CD4-positive, alpha-beta memory T cell (primary cell): ENCODE results near the gene RGP1. TPM values are rescaled to one million over a fixed set of nuclear protein-coding genes. Genes with fewer than 3 reads are reported as not detected.
A peak's percentile ranks its signal among the peaks of the same experiment; 100 is the strongest.

ENCODE experiments used
- CTCF ChIA-PET: fragments of 350-600 bp; sonication (Branson Sonifier 250); formaldehyde crosslinking; loops from one replicate; lab custom pipeline; 2021; ENCODE audit warnings: inconsistent platforms; ENCODE audit not compliant: partially characterized antibody; lab: Charles Lee
- POLR2A ChIA-PET: fragments of 350-600 bp; sonication (Branson Sonifier 250); formaldehyde crosslinking; loops from one replicate; lab custom pipeline; 2021; ENCODE audit not compliant: partially characterized antibody; lab: Charles Lee
- DNase-seq, 5 donors: peaks; one replicate each; pipeline versions ENCODE4 v3.0.0 to v3.0.0-alpha.2; 2020 to 2022; ENCODE audit warnings: mixed read lengths in 1 of 5
- H3K27ac ChIP-seq: one replicate; pipeline ENCODE4 v1.7.0; 2013; ENCODE audit warnings: low read depth, low read length
- H3K27me3 ChIP-seq: 2 replicates; pipeline ENCODE4 v1.7.0; 2013; ENCODE audit warnings: mild to moderate bottlenecking, low read length, moderate library complexity; ENCODE audit not compliant: insufficient read depth
- H3K36me3 ChIP-seq: 2 replicates; pipeline ENCODE4 v1.7.0; 2013; ENCODE audit warnings: mild to moderate bottlenecking, low read length, moderate library complexity; ENCODE audit not compliant: insufficient read depth
- H3K4me1 ChIP-seq: 2 replicates; pipeline ENCODE4 v1.7.0; 2013; ENCODE audit warnings: mild to moderate bottlenecking, low read length, moderate library complexity; ENCODE audit not compliant: insufficient read depth
- H3K4me3 ChIP-seq, 2 donors: one replicate each; pipeline ENCODE4 v1.7.0; 2013; ENCODE audit warnings: low read length in 2 of 2, mild to moderate bottlenecking in 1 of 2
- H3K9me3 ChIP-seq, 2 donors: one replicate each; pipeline ENCODE4 v1.7.0; 2013; ENCODE audit warnings: low read length in 2 of 2, control low read depth in 1 of 2; ENCODE audit not compliant: control insufficient read depth in 1 of 2
- H3K27ac Mint-ChIP-seq, 7 donors: one replicate each; pipeline ENCODE4 v1.8.0; 2020 to 2021; ENCODE audit warnings: mixed read lengths in 7 of 7, mild to moderate bottlenecking in 6 of 7, inconsistent platforms in 3 of 7, moderate library complexity in 3 of 7
- H3K27me3 Mint-ChIP-seq, 2 donors: one replicate each; pipeline ENCODE4 v1.8.0; 2020 to 2021; ENCODE audit warnings: mixed read lengths in 2 of 2
- H3K36me3 Mint-ChIP-seq, 2 donors: one replicate each; pipeline ENCODE4 v1.8.0; 2020 to 2021; ENCODE audit warnings: mixed read lengths in 2 of 2, inconsistent platforms in 1 of 2, mild to moderate bottlenecking in 1 of 2
- H3K4me1 Mint-ChIP-seq, 4 donors: one replicate each; pipeline ENCODE4 v1.8.0; 2020 to 2021; ENCODE audit warnings: mixed read lengths in 4 of 4, mild to moderate bottlenecking in 1 of 4
- H3K4me3 Mint-ChIP-seq, 8 donors: one replicate each; pipeline ENCODE4 v1.8.0; 2020 to 2021; ENCODE audit warnings: mixed read lengths in 8 of 8, mild to moderate bottlenecking in 7 of 8, moderate library complexity in 6 of 8, inconsistent platforms in 3 of 8
- H3K9me3 Mint-ChIP-seq, 8 donors: one replicate each; pipeline ENCODE4 v1.8.0; 2020 to 2021; ENCODE audit warnings: mixed read lengths in 8 of 8, mild to moderate bottlenecking in 5 of 8, inconsistent platforms in 3 of 8, moderate library complexity in 1 of 8
- intact Hi-C: fragments of 100-400 bp; cut with micrococcal nuclease; formaldehyde crosslinking; loops from one replicate; pipeline ENCODE4 v1.15.1; 2023
- polyA plus RNA-seq, 2 donors: library from polyadenylated mRNA; unstranded; fragments of 300-500 nt; fragmentation: Illumina TruSeq; gene quantifications; one replicate each; pipeline ENCODE4 v1.2.3, GENCODE V29; 2021
- total RNA-seq, 2 experiments: library from RNA; stranded (reverse); gene quantifications; one replicate each; pipeline ENCODE4 v1.2.3, GENCODE V29; 2021

The RGP1 gene
- total and polyA plus RNA-seq, 4 experiments from 2014 or later, result 6.1 to 33.8 (median 20.9) TPM

GRCh38 chr9:35719546-35719945, 29.5 kb upstream of the RGP1 start:
- peak overlapping the region in 5 of 7 donors; percentile 44 to 76 (median 56) for H3K27ac Mint-ChIP-seq
- H3K9me3 ChIP-seq, result no peaks in the 10 kb centered on the region
- no peaks in the 10 kb centered on the region for H3K9me3 Mint-ChIP-seq
- H3K4me1 ChIP-seq, result no peaks in the 10 kb centered on the region
- peaks cover 95% of the 10 kb centered on the region for H3K36me3 ChIP-seq
- no peak for DNase-seq
- H3K4me1 Mint-ChIP-seq, result peaks cover 0 to 9% (median 2%) of the 10 kb centered on the region in 4 donors
- ChIA-PET POLR2A (interaction anchor here (1.0 to 1.6 kb wide), 2 partner anchors 13 to 103 kb away, joined by 3 to 4 read pairs; partner anchors contain the start of gene CREB3), CTCF (interaction anchor here (1.0 to 8.4 kb wide), 3 partner anchors 23 to 37 kb away, joined by 3 to 76 read pairs (median 3); partner anchors contain the start of genes GBA2 and RGP1)
- H3K4me3 ChIP-seq, result no peak overlapping the region
- intact Hi-C loops, result no loop called here
- H3K27me3 ChIP-seq, result no peaks in the 10 kb centered on the region
- H3K36me3 Mint-ChIP-seq, result peaks cover 80 to 93% of the 10 kb centered on the region in 2 donors
- H3K4me3 Mint-ChIP-seq, result no peak overlapping the region
- no peak overlapping the region for H3K27ac ChIP-seq
- H3K27me3 Mint-ChIP-seq, result no peaks in the 10 kb centered on the region

- Mint-ChIP-seq H3K27me3 (no peaks in the 10 kb centered on the region), H3K27ac (peak overlapping the region in 1 of 7 donors; percentile 85), H3K36me3 (peaks cover 56 to 75% of the 10 kb centered on the region in 2 donors), H3K4me1 (peaks cover 3 to 15% (median 8%) of the 10 kb centered on the region in 4 donors), H3K4me3 (no peak overlapping the region), H3K9me3 (no peaks in the 10 kb centered on the region)
- Histone ChIP-seq H3K4me1 (peaks cover 20% of the 10 kb centered on the region), H3K27ac (no peak overlapping the region), H3K27me3 (no peaks in the 10 kb centered on the region), H3K4me3 (no peak overlapping the region), H3K36me3 (peaks cover 89% of the 10 kb centered on the region), H3K9me3 (no peaks in the 10 kb centered on the region)
- DNase-seq, result no peak
- ChIA-PET POLR2A (interaction anchor here (1.1 kb wide), 1 partner anchor 9 kb away, joined by 3 read pairs; no protein-coding TSS in a partner anchor), CTCF (interaction anchor here (0.8 to 1.6 kb wide), 3 partner anchors 27 to 76 kb away, joined by 3 to 6 read pairs (median 3); partner anchors contain the start of gene ARHGEF39)
- intact Hi-C loops, result no loop called here
Measured at GRCh38 chr9:35723426-35723825, 25.7 kb upstream of the RGP1 start.

- Mint-ChIP-seq H3K36me3 (peaks cover 55 to 73% of the 10 kb centered on the region in 2 donors), H3K4me1 (peaks cover 3 to 15% (median 8%) of the 10 kb centered on the region in 4 donors), H3K4me3 (no peak overlapping the region), H3K27me3 (no peaks in the 10 kb centered on the region), H3K9me3 (no peaks in the 10 kb centered on the region), H3K27ac (peak overlapping the region in 3 of 7 donors; percentile 47 to 85 (median 71))
- H3K27me3 ChIP-seq, result no peaks in the 10 kb centered on the region
- no peak for DNase-seq
- ChIA-PET POLR2A (no interaction called here), CTCF (interaction anchor here (1.6 kb wide), 2 partner anchors 27 to 76 kb away, joined by 3 to 6 read pairs; no protein-coding TSS in a partner anchor)
- H3K36me3 ChIP-seq, result peaks cover 84% of the 10 kb centered on the region
- peaks cover 24% of the 10 kb centered on the region for H3K4me1 ChIP-seq
- no peak overlapping the region for H3K27ac ChIP-seq
- no peak overlapping the region for H3K4me3 ChIP-seq
- intact Hi-C loops, result no loop called here
- H3K9me3 ChIP-seq, result no peaks in the 10 kb centered on the region
Measured at GRCh38 chr9:35723908-35724307, 25.2 kb upstream of the RGP1 start.

- peaks cover 47 to 59% of the 10 kb centered on the region in 2 donors for H3K36me3 Mint-ChIP-seq
- Histone ChIP-seq H3K27ac (no peak overlapping the region), H3K27me3 (no peaks in the 10 kb centered on the region), H3K9me3 (no peaks in the 10 kb centered on the region), H3K4me3 (no peak overlapping the region), H3K36me3 (peaks cover 70% of the 10 kb centered on the region), H3K4me1 (peaks cover 39% of the 10 kb centered on the region)
- CTCF ChIA-PET, result interaction anchor here (1.3 to 9.3 kb wide), 3 partner anchors 10 to 30 kb away, joined by 3 to 118 read pairs (median 8); no protein-coding TSS in a partner anchor
- H3K27ac Mint-ChIP-seq, result peak overlapping the region in 2 of 7 donors; percentile 15 to 35
- POLR2A ChIA-PET, result interaction anchor here (0.6 to 0.7 kb wide), 2 partner anchors 10 to 15 kb away, joined by 3 to 4 read pairs; no protein-coding TSS in a partner anchor
- no peaks in the 10 kb centered on the region for H3K27me3 Mint-ChIP-seq
- H3K4me3 Mint-ChIP-seq, result no peak overlapping the region
- intact Hi-C loops, result no loop called here
- no peak for DNase-seq
- H3K9me3 Mint-ChIP-seq, result no peaks in the 10 kb centered on the region
- H3K4me1 Mint-ChIP-seq, result peaks cover 3 to 15% (median 10%) of the 10 kb centered on the region in 4 donors
Measured at GRCh38 chr9:35725362-35725761, 23.7 kb upstream of the RGP1 start.

GRCh38 chr9:35726931-35727330, 22.2 kb upstream of the RGP1 start:
- no peaks in the 10 kb centered on the region for H3K9me3 ChIP-seq
- peak overlapping the region; percentile 33 for H3K27ac ChIP-seq
- POLR2A ChIA-PET, result interaction anchor here (0.9 to 6.5 kb wide), 4 partner anchors 9 to 79 kb away, joined by 3 to 174 read pairs (median 6); partner anchors contain the start of gene SIT1
- DNase-seq, result peak in 3 of 5 donors; percentile 15 to 53 (median 16)
- peaks cover 38 to 45% of the 10 kb centered on the region in 2 donors for H3K36me3 Mint-ChIP-seq
- no peaks in the 10 kb centered on the region for H3K9me3 Mint-ChIP-seq
- H3K27ac Mint-ChIP-seq, result peak overlapping the region in 5 of 7 donors; percentile 84 to 89 (median 88)
- H3K4me3 ChIP-seq, result no peak overlapping the region
- H3K27me3 Mint-ChIP-seq, result no peaks in the 10 kb centered on the region
- peaks cover 54% of the 10 kb centered on the region for H3K36me3 ChIP-seq
- CTCF ChIA-PET, result interaction anchor here (0.7 to 14.6 kb wide), 10 partner anchors 9 to 123 kb away, joined by 3 to 249 read pairs (median 12); partner anchors contain the start of genes CCDC107, GBA2, RGP1 and RMRP
- intact Hi-C loops, result no loop called here
- no peaks in the 10 kb centered on the region for H3K27me3 ChIP-seq
- H3K4me1 ChIP-seq, result peaks cover 52% of the 10 kb centered on the region
- H3K4me3 Mint-ChIP-seq, result peak overlapping the region in 5 of 8 donors; percentile 47 to 74 (median 67)
- H3K4me1 Mint-ChIP-seq, result peaks cover 0 to 20% (median 13%) of the 10 kb centered on the region in 4 donors

GRCh38 chr9:35727676-35728040, 21.4 kb upstream of the RGP1 start:
- Mint-ChIP-seq H3K27ac (peak overlapping the region in 1 of 7 donors; percentile 9), H3K4me3 (no peak overlapping the region), H3K9me3 (no peaks in the 10 kb centered on the region), H3K36me3 (peaks cover 31 to 42% of the 10 kb centered on the region in 2 donors), H3K27me3 (no peaks in the 10 kb centered on the region), H3K4me1 (peaks cover 5 to 20% (median 12%) of the 10 kb centered on the region in 4 donors)
- Histone ChIP-seq H3K9me3 (no peaks in the 10 kb centered on the region), H3K4me1 (peaks cover 54% of the 10 kb centered on the region), H3K36me3 (peaks cover 47% of the 10 kb centered on the region), H3K4me3 (peak overlapping the region; percentile 19 to 26), H3K27me3 (no peaks in the 10 kb centered on the region), H3K27ac (peak overlapping the region; percentile 33)
- DNase-seq, result no peak
- ChIA-PET CTCF (interaction anchor here (1.1 to 14.6 kb wide), 15 partner anchors 9 to 124 kb away, joined by 3 to 249 read pairs (median 10); partner anchors contain the start of genes ARHGEF39, CCDC107, GBA2 and RGP1), POLR2A (interaction anchor here (0.6 to 6.5 kb wide), 12 partner anchors 11 to 122 kb away, joined by 3 to 174 read pairs (median 6); partner anchors contain the start of genes CCDC107, GBA2, RGP1 and RMRP)
- intact Hi-C loops, result loop anchor here (2.0 kb wide), 1 partner anchor 31 kb away; no protein-coding TSS in a partner anchor
